NCI-H524 (cell line): Measurements from ENCODE around the gene LRRFIP1.

Source experiments
- DNase-seq, 2 experiments: peaks; one replicate each; lab custom pipeline; 2025; lab: John Stamatoyannopoulos, UW

LRRFIP1 gene

DNA sequence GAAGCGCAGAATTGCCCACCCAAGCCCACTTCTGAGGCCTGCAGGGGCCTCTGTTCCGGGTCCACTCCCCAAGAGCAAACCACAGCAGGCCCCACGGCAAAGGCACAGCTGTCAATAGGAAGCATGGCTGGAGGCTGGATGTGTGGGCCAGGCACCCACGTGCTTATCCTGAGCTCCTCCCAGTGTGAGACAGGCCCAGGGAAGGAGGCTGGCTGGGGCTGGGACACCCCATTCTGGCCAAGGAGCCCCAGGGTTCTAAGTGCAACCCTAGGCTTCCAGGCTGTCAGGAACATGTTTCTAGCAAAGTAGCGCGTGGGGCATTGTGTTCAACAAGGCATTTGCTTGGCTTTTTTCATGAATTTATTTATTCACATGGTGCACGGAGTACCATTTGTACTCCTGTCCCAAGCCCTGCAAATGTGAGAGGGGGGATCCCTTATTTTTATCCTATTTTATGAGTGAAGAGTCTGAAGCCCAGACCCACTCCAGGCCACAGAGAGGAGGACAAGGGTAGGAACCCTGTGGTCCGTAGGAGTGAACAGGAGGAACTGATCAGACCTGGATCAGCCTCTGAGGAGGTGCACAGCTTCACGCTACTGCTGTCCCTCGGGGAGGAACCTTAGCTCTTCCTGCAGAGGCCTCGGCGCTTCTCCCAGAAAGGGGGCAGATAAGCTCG lies 30.7 kb upstream of the LRRFIP1 start:
- DNase-seq: no peak

DNA sequence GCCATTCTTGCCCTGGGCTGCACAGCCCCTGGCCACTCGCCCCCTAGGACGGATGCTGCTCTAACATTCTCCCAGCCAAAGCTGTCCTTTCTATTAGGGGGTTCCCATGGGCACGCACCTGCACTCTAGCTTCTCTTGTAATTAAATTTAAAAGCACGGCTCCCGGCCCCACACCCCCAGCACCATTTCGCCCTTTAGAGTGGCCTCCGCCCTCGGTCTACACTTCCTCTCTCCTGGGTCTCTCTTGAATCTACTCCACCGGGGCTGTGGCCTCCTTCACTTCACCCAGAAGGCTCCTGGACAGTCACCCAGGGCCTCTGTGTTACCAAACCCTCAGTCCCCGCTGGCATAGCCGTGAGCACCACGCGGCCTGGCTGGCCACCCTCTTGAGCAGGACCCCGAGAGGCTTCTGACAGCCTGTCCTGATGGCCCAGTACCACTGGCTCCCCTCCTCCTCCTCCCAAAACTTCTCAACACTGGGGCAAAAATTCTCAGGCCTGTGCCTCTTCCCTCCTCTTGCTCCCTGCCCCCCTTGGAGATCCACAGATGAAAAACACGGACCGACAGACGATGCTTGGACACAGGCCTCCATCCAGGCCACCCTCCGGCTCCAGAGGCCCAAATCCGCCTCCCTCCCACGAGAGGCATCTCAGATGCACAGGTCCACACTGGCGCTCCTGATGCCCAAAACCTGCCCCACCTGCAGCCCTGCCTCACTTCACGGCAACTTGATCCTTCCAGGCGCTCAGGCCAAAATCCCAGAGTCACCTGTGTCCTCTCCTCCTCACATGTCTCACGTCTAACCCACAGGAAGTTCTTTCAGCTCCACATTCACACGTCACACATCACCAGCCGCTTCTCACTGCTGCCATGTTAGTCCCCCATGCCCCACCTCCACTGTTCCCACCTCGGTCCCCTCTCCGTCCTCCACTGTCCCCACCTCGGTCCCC lies 29.9 kb upstream of the LRRFIP1 start:
- DNase-seq: no peak

DNA sequence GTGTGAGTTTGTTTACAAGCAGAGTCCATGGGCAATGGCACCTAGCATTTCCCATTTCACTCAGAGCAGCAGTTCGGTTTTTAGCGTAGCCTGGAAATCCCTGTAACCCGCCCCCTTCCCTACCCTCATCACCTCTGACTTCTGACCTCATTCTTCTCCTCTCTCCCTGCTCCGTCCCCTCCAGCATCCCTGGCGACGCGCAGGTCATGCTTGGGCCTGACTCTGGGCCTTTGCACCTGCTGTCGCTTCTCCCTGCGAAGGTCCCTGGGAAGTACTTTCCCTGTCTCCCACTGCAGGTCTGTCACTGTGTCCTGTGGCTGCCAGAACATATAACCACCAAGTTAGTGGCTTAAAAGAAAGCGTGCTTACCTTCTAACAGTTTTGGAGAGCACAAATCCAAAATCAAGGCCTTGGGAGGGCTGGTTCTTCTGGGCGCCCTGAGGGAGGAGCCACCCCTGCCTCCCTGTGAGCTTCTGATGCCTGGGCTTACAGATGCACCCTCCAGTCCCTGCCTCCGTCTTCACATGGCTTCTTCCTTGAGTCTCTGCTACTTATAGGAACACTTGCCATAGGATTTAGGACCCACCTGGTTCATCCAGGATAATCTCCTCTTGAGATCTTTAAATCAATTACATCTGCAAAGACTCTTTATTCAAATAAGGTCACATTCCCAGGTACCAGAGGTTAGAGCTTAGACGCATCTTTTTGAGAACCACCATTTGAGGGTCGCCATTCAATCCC lies 28.7 kb upstream of the LRRFIP1 start:
- peak; percentile 38 to 86 for DNase-seq

DNA sequence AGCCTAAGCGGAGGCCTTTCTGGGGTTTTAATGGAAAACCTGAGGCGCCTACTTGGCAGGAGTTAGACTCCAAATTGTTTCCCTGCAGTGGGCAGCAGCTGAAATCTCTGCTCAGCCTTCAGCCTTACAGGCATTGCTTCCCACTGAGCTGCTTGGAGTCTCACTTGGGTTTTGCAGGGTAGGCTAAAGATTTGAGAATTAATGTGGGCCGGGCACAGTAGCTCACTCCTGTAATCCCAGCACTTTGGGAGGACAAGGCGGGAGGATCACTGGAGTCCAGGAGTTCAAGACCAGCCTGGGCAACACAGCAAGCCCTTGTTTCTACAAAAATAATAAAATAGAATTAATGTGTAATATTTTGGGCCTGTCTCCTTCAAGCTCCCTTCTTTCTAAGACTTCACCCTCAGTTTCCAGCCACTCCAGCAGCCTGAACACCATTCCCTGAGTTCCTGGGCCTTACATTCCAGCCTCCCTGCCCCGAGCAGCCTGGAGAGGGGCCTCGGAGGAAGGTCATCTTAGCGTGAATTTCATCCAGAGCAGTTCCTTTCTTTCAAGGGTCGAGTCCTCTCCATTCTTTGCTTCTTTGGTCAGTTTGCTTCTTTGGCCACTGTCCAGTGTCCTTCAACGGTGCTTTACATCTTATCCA lies 27.8 kb upstream of the LRRFIP1 start:
- DNase-seq: peak in 1 of 2 experiments; percentile 30

DNA sequence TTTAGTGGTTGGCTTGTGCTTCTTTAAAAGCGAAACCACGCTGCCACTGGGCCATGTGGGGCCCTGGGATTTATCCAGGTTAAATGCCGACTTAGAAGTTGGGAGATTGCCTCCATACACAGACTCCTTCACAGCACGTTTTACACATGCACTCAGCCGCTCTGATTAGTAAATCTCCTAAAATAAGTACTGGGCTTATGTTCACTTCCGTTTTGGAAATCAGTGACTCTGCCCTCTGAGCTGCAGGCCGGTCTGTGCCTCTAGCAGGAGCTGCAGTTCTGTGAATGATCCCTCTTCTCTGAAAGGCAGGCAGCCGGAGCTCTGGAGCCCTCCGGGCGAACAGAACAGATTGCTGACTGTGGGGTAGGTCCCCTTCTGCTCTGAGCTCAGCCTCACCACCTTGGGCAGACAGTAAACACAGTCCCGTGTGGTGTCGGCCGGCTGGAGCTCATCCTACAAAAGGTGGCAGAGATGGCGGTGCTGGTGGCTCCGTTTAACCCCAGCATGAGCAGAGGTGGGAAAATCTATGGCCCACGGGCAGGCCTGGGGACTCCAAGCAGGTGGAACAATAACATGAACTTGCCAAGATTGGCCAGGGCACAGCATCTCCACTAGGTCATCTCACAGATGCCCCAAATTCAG lies 27.1 kb upstream of the LRRFIP1 start:
- DNase-seq: peak; percentile 50 to 91

DNA sequence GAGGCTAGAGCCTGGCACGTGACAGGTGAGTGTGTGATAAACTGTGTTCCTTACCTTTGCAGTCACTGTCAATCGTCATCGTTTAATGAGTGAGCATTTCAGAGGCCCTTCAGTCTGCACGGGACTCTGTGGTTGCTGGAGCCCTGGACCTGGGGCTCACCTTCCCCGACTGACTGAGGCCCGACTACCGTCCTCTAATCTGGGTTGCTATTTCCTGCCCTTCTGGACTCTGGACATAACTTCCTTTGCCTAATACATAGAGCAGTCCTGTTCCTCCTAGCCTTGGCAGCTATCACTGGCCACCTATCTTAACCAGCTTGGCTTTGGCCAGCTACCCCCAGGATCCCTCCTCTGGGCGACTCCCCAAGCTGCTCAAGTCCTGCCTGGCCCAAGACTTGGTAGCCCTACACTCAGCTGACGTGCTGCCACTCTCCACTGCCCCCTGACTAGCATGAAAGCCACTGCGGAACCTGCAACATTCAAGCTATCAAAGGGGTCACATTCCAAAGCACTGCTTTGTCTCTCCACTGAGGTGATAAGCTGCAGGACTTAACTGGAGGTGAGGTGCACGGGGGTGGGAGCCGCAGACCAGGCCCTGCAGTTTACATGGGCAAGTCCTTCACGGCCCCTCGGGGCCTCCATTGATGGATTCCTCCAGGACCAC lies 25.8 kb upstream of the LRRFIP1 start:
- DNase-seq: no peak

DNA sequence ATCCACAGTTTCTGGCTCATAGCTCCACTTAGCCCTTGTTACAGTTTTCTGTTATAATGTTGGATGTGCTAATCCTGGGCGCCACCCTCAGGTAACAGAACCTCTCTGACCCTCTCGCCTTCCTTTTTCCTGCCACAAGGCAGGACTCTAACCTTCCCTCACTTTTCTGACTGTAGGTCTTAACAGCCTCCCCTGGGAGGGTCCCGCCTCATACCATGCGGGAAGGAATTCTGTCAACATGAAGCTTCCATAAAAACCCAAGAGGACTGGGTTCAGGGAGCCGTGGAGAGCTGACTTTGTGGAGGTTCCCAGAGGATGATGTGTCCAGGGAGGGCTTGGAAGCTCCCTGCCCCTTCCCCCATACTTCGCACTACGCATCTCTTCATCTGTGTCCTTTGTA lies 25.0 kb upstream of the LRRFIP1 start:
- DNase-seq: no peak

DNA sequence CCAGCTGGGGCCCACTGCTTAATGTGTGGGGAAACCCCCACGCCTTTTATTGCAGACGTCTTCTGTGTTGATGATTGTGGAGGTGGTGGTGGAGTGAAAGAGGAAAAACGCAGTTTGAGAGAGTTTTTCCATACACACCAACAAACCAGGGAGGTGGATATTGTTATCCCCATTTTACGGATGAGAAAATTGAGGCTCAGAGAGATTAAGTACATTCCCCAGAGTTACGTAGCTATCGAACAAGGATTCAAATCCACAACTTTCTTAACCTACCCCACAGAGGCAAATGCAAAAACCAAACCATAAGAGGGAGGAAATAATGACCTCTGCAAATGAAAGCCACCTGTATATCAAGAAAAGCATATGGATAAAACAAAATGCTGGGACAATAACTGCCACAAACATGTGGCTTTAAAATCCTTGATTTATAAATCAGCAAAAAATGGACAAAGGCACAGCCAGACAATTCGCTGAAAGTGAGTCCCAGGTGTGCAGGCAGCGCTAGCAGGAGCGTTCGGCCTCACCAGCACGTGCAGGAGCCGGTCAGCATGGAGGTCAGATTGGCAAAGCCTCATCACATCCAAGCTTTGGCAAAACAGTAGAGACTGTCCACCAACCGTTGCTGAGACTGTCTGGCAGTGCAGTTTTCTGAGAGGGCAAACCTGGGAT lies 24.2 kb upstream of the LRRFIP1 start:
- no peak for DNase-seq

DNA sequence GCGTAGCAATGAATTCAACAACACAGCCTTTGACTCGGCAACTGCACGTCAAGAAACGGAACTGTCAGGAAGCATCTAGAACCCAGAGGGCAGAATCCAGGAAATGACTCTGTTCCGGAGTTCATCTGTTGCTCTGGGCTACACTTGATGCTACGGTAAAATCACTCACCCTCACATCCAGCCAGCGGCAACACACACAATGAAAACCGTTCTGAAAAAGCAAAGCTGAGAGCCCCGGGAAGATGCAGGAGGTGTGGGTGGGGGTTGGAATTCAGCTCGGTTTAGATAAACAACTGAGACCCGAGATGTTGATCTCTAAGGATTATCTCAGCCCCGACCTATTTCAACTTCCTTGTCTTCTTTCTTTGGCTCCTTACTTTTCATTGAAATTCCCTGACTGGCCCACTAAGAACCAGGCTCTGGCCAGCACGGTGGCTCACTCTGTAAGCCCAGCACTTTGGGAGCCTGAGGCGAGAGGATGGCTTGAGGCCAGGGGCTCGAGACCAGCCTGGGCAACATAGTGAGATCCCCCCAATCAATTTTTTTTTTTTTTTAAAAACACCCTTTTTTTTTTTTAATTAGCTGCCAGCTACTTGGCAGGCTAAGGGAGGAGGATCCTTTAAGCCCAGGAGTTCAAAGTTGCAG lies 23.5 kb upstream of the LRRFIP1 start:
- DNase-seq: no peak

DNA sequence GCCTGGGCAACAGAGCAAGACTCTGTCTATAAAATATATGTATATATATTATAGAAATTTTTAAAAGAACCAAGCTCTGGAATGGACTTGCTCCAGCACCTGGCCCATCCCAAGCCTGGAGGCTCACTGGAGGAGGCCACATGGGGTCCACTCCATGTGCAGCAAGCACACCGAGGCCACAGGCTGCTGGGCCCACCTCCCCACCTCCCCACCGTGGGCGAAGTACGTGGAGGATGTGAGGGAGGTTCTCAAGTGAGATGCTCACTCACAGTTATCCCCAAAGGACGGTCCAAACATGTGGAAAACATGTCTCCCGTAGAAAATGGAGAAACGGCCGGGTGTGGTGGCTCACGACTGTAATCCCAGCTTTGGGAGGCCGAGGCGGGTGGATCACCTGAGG lies 23.0 kb upstream of the LRRFIP1 start:
- DNase-seq: no peak

DNA sequence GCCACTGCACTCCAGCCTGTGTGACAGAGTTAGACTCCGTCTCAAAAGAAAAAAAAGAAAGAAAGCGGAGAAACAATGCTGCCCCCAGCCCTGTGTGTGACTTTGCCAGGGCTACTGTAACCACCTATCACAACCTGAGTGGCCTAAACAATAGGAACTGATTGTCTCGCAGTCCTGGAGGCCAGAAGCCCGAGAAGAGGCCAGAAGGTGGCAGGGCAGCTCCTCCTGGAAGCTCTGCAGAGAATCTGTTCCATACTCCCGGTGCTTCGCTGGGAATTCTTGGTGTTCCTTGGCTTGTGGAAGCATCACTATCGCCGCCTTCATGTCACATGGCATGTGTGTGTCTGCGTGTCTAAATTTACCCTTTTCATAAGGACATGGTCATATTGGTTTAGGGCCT lies 22.4 kb upstream of the LRRFIP1 start:
- DNase-seq: peak in 1 of 2 experiments; percentile 17

DNA sequence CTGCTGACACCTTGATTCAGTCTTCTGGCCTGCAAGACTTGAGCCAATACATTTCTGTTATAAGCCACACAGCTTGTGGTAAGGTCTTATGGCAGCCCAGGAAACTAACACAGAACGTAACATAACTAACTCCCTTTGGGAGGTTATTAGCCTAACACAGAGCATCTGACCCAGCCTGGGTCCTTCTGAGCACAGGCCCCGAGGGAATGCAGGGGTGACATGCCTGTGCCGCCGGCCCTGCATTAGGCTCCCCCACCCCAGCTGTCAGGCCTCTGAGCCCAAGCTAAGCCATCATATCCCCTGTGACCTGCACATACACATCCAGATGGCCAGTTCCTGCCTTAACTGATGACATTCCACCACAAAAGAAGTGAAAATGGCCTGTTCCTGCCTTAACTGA lies 20.9 kb upstream of the LRRFIP1 start:
- DNase-seq: peak; percentile 66 to 79

DNA sequence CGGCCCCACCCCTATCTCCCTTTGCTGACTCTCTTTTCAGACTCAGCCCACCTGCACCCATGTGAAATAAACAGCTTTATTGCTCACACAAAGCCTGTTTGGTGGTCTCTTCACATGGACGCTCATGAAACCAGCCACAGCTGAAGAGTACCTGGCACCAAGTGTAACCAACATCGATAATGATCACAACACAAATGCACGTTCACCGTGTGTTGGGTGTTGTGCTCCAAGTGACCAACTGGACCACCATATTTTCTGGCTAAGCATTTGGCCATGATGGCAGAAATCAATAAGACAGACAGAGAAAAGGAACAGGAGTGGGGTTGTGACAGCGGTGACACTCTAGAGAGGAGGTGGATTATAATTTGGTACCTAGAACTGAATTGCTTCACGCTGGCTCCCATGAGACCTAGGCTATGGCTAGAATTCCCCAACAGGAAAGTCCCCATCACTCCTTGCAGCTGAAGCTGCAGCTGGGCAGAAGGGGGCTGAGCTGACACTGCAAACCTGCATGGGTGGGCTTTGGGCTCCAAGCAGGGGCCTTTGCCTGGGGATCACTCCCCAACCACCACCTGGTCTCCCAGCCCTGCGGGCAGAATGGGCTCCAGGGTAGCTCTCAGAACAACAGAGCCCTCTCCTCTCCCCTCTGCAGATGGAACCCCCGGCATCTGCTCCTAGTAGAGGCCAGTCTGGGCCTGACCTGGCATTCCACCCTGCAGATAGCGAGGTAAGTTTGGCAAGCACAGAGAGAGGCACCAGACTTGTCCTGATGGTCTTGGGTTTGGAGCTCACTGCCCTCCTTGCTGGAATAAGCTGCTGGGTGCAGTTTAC lies 14.6 kb upstream of the LRRFIP1 start:
- DNase-seq: no peak

DNA sequence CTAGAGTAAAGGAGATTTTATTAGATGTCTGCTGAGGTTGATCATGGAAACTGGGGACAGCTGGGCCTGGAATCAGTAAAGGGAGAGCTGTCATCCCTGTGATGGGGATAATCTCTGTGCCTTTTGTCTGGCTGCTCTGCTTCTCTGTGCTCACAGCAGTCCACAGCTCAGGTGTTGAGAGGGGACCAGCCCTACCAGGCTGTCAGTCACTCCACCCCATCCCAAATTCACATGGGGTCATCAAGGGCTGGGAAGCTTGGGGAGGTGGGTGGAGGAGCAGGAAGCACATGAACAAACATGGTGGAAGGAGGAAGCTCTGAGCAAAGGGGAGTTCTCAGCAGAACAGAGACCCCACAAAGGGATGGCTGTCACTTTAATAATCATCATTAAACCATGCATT lies 13.7 kb upstream of the LRRFIP1 start:
- no peak for DNase-seq

DNA sequence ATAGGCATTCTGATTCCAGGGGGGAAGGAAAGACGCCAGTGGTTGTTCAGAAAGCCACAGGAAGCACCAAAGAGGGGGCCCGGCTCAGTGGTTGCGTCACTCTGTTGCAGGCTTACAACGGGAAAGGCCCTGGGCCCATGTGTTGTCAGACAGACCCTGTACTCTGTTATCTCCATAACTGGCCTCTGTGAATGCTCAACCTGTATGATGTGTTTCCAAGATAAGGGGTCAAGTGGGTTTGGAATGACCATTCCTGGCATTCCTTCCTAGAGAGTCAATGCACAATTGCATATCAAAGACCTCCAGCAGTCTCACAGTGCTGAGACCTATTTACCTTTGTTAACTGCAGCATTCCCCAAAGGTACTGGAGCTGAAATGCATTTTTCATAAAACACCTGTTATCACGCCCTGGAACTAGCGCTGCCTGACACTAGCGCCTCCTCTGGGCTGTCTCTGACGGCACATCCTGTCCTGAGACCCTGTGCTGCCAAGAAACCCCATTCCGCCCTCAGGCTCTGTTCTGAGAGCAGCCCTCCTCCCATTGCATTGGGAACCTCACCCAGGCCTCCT lies 13.2 kb upstream of the LRRFIP1 start:
- DNase-seq: no peak

DNA sequence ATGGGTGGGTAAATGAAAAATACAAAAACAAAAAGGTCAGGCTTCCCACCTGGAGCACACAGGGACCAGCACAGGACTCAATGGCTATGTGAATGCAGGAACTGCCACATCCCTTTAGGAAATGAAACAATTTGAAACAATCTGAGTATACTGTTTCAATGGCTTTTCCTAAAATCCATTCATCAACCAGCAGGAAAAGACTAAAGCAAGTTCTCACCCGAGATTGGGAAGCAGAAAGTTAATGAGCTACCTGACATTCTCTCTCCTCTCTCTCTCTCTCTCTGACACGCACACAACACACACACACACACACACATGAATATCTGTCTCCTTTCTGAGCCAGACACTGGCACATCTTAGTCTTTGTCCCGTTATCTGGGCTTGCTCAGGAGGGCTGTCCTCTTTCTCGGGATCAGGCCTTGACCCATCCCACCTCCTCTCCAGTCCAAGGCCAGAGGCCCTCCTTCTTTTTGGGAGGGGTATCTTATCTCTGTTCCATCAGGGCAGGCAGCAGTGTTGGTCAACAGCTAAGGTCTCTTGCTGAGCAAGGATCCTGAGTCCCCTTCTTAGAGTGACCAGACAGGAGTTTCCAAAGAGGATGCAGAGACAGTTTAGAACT lies 11.6 kb upstream of the LRRFIP1 start:
- DNase-seq: no peak

DNA sequence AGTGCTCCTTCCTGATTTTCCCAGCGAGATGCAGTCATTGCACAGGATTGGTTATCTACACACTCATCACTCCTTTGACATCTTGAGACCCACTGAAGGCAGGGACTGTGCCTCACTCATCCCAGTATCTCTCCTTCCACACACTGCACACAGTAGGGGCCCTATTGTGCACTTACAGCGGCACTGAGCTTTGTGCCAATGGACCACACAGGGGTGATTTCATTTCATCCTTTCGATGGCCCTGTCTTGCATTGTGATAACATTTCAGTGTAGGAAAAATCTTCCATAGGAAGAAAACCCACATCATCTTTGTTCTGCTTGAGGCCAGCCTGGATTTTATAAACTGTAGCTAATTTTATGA lies 11.0 kb upstream of the LRRFIP1 start:
- DNase-seq: no peak
